Thoracic aorta (tissue), 2 donors: ENCODE results near the gene RAP1GAP2. TPM values are rescaled to one million over a fixed set of nuclear protein-coding genes. Genes with fewer than 3 reads are reported as not detected.

Experiments
- ATAC-seq: fragments of 150-250 bp; one replicate; pipeline ENCODE4 v1.8.0; 2017; ENCODE audit warnings: low read depth; ENCODE audit not compliant: insufficient number of reproducible peaks, low FRiP score
- DNase-seq: peaks from one replicate; pipeline ENCODE4 v3.0.0-alpha.2; 2020; ENCODE audit warnings: low spot score
- H3K27ac ChIP-seq, 2 donors: fragments of 200-600 bp; sonication (generic); 1 replicate in 1 of 2; 2 replicates in 1 of 2; pipeline ENCODE4 v1.5.1; 2016; ENCODE audit warnings: mild to moderate bottlenecking in 2 of 2, moderate library complexity in 2 of 2
- H3K27me3 ChIP-seq: fragments of 200-600 bp; sonication (generic); replicated peaks from 2 replicates; pipeline ENCODE4 v1.6.0; 2016; ENCODE audit warnings: mild to moderate bottlenecking; ENCODE audit not compliant: insufficient read depth
- H3K36me3 ChIP-seq: fragments of 200-600 bp; sonication (generic); one replicate; pipeline ENCODE4 v1.5.1; 2016
- H3K4me1 ChIP-seq, 2 donors: fragments of 200-600 bp; sonication (generic); 1 replicate in 1 of 2; 2 replicates in 1 of 2; pipeline versions ENCODE4 v1.5.1 to v1.6.0; 2016; ENCODE audit warnings: low read depth in 2 of 2, mild to moderate bottlenecking in 1 of 2; ENCODE audit not compliant: control insufficient read depth in 1 of 2
- H3K4me3 ChIP-seq: fragments of 200-600 bp; sonication (generic); 2 replicates; pipeline ENCODE4 v1.5.1; 2016; ENCODE audit warnings: mild to moderate bottlenecking
- H3K9me3 ChIP-seq: fragments of 200-600 bp; sonication (generic); 2 replicates; pipeline ENCODE4 v1.5.1; 2016
- total RNA-seq, 2 donors: library from RNA; depleted of rRNA; stranded (reverse); fragments of >200 nt; gene quantifications; one replicate each; pipeline versions ENCODE4 v1.1.0 to v1.2.3, GENCODE V29; 2016
- TF ChIP-seq, protein P1 (sequence below): fragments of 200-600 bp; sonication (generic); IDR thresholded peaks from one replicate; pipeline ENCODE4 v1.5.1; 2019; ENCODE audit warnings: antibody characterized with exemption

The RAP1GAP2 gene
- total RNA-seq, 2 donors from 2014 or later, result 10.0 to 12.4 TPM

- TF ChIP-seq, protein P1, sequence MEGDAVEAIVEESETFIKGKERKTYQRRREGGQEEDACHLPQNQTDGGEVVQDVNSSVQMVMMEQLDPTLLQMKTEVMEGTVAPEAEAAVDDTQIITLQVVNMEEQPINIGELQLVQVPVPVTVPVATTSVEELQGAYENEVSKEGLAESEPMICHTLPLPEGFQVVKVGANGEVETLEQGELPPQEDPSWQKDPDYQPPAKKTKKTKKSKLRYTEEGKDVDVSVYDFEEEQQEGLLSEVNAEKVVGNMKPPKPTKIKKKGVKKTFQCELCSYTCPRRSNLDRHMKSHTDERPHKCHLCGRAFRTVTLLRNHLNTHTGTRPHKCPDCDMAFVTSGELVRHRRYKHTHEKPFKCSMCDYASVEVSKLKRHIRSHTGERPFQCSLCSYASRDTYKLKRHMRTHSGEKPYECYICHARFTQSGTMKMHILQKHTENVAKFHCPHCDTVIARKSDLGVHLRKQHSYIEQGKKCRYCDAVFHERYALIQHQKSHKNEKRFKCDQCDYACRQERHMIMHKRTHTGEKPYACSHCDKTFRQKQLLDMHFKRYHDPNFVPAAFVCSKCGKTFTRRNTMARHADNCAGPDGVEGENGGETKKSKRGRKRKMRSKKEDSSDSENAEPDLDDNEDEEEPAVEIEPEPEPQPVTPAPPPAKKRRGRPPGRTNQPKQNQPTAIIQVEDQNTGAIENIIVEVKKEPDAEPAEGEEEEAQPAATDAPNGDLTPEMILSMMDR, result no peak
- no peak for DNase-seq
- Histone ChIP-seq H3K4me3 (no peak overlapping the region), H3K36me3 (no peaks in the 10 kb centered on the region), H3K4me1 (no peaks in the 10 kb centered on the region), H3K9me3 (no peaks in the 10 kb centered on the region), H3K27ac (no peak overlapping the region), H3K27me3 (no peaks in the 10 kb centered on the region)
- ATAC-seq, result no peak
Measured at GRCh38 chr17:2797637-2798036, 1.4 kb downstream of the RAP1GAP2 start.

DNA sequence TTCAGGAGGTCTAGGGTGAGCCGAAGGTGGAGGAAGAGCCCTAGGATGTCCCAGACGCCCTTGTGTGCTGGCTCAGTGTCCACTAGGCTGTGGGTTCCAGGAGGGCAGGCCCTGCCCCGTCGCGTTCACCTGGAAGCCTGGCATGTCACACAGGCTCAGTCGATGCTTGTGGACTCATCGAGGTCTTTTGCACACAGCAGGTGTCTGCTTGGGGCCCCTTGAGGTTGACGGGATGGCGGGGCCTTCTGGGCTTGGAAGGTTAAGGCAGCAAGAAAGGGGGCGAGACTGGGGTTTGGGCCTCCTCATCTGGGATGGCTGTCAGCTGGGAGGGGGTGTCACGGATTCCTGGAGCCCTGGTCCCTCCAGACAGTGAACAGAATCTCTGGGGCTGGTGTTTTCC lies 1.9 kb downstream of the RAP1GAP2 start:
- TF ChIP-seq, protein P1, result no peak
- H3K36me3 ChIP-seq, result no peaks in the 10 kb centered on the region
- H3K9me3 ChIP-seq, result no peaks in the 10 kb centered on the region
- no peaks in the 10 kb centered on the region for H3K27me3 ChIP-seq
- H3K4me3 ChIP-seq, result no peak overlapping the region
- DNase-seq, result no peak
- no peak for ATAC-seq
- H3K27ac ChIP-seq, result no peak overlapping the region
- H3K4me1 ChIP-seq, result no peaks in the 10 kb centered on the region

- ATAC-seq (no peak), DNase-seq (no peak)
- TF ChIP-seq, protein P1, result no peak
- Histone ChIP-seq H3K27ac (no peak overlapping the region), H3K9me3 (no peaks in the 10 kb centered on the region), H3K27me3 (no peaks in the 10 kb centered on the region), H3K4me1 (no peaks in the 10 kb centered on the region), H3K4me3 (no peak overlapping the region), H3K36me3 (no peaks in the 10 kb centered on the region)
Measured at GRCh38 chr17:2798678-2799077, 2.4 kb downstream of the RAP1GAP2 start.

DNA sequence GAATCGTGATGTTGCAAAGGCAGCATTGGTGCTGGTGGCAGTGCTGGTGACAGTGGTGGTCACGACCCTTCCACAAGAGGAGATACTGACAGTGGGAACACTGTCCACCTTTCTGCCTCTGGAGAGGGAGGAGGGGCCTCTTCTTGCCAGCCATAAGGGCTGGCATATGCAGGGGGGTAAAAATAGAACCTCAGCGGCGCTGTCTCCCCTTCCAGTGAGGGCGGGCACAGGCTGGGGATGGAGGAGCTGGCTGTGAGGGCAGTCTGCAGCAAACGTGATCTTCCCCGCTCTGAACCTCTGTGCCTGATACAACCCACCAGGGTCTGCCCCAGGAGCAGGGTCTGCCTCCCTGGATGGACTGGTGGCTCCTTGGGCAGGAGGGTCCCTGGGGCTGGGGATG lies 3.4 kb downstream of the RAP1GAP2 start:
- ATAC-seq, result no peak
- Histone ChIP-seq H3K27ac (no peak overlapping the region), H3K4me3 (no peak overlapping the region), H3K36me3 (no peaks in the 10 kb centered on the region), H3K4me1 (no peaks in the 10 kb centered on the region), H3K9me3 (no peaks in the 10 kb centered on the region), H3K27me3 (no peaks in the 10 kb centered on the region)
- no peak for DNase-seq
- TF ChIP-seq, protein P1, result no peak

GRCh38 chr17:2800367-2800766 lies 4.1 kb downstream of the RAP1GAP2 start:
- H3K9me3 ChIP-seq, result no peaks in the 10 kb centered on the region
- ATAC-seq (no peak), DNase-seq (no peak)
- no peaks in the 10 kb centered on the region for H3K36me3 ChIP-seq
- TF ChIP-seq, protein P1, result no peak
- H3K4me3 ChIP-seq, result no peak overlapping the region
- no peaks in the 10 kb centered on the region for H3K4me1 ChIP-seq
- no peaks in the 10 kb centered on the region for H3K27me3 ChIP-seq
- no peak overlapping the region for H3K27ac ChIP-seq
